WERI-Rb-1 (cell line): ENCODE data around the gene PI4K2A.
"Not testable (repeated sequence)": the region's sequence is repeated elsewhere in the genome, so short reads cannot be mapped to it uniquely, and the experiment has no call there.

Experiments
- DNase-seq: peaks from one replicate; pipeline ENCODE4 v3.0.0-alpha.2; 2020
- H3K27ac ChIP-seq: fragments of 250-450 bp; sonication (Bioruptor Pico); 2 replicates; pipeline ENCODE4 v1.5.1; 2020; ENCODE audit warnings: mild to moderate bottlenecking, moderate library complexity
- H3K27me3 ChIP-seq: fragments of 250-450 bp; sonication (Bioruptor Pico); 2 replicates; pipeline ENCODE4 v1.5.1; 2021; ENCODE audit warnings: mild to moderate bottlenecking, low read depth, moderate library complexity; ENCODE audit not compliant: insufficient read depth, severe bottlenecking
- H3K36me3 ChIP-seq: fragments of 250-450 bp; sonication (Bioruptor Pico); 2 replicates; pipeline ENCODE4 v1.5.1; 2020; ENCODE audit warnings: mild to moderate bottlenecking, moderate library complexity
- H3K4me3 ChIP-seq: 2 replicates; pipeline ENCODE4 v1.5.1; 2011; ENCODE audit warnings: low read depth, mild to moderate bottlenecking, control low read depth, low read length
- H3K9me3 ChIP-seq: fragments of 250-450 bp; sonication (Bioruptor Pico); 2 replicates; pipeline ENCODE4 v1.5.1; 2021; ENCODE audit warnings: mild to moderate bottlenecking, moderate library complexity; ENCODE audit not compliant: severe bottlenecking
- TF ChIP-seq, protein P1 (sequence below): IDR thresholded peaks from 2 replicates; pipeline ENCODE4 v1.5.1; 2011; ENCODE audit warnings: low read depth, mild to moderate bottlenecking, control low read depth, inconsistent platforms, low read length

Gene PI4K2A

DNA sequence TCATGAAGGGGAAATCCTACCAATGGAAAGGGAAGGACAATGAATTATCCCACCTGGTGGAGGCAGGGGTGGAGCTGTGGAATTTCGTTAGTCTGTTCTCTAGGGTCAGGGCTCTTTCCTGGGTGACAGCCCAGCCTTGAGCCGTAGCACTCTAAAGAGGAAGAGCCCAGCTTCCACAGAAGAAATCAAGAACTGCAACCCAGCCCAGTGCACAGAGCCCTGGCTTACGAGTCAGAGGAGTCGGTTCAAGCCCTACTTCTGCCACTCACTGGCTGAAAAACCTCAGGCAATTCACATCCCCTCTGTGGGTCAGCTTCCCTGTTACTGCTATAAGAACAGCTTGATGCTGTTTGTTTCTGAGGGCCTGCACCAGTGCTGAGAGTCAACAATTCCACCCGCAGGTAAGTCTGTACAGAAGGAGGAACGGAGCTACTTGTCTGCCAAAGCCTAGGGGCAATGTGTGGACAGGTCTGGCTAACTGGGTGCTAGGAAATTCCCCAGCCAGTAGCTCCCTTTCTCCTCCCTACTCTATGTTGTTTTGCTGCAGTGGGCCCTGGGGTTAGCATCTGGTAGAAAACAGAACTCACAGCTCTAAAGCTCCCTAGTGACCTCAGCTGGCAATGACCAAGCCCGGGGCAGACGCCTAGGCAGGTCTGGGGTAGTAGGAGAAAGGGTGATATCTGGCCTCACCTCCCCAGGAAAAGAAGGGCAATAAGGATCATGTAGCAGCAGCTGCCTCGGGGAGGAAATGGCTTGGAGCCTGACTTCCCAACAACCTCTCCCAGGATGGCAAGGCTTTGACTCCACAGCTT, 43.3 kb downstream of the PI4K2A start:
- DNase-seq = no peak
- H3K27me3 ChIP-seq = no peaks in the 10 kb centered on the region
- no peak overlapping the region for H3K4me3 ChIP-seq
- no peak overlapping the region for H3K27ac ChIP-seq
- peaks cover 3% of the 10 kb centered on the region for H3K36me3 ChIP-seq
- no peaks in the 10 kb centered on the region for H3K9me3 ChIP-seq
- TF ChIP-seq, protein P1, sequence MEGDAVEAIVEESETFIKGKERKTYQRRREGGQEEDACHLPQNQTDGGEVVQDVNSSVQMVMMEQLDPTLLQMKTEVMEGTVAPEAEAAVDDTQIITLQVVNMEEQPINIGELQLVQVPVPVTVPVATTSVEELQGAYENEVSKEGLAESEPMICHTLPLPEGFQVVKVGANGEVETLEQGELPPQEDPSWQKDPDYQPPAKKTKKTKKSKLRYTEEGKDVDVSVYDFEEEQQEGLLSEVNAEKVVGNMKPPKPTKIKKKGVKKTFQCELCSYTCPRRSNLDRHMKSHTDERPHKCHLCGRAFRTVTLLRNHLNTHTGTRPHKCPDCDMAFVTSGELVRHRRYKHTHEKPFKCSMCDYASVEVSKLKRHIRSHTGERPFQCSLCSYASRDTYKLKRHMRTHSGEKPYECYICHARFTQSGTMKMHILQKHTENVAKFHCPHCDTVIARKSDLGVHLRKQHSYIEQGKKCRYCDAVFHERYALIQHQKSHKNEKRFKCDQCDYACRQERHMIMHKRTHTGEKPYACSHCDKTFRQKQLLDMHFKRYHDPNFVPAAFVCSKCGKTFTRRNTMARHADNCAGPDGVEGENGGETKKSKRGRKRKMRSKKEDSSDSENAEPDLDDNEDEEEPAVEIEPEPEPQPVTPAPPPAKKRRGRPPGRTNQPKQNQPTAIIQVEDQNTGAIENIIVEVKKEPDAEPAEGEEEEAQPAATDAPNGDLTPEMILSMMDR = no peak

DNA sequence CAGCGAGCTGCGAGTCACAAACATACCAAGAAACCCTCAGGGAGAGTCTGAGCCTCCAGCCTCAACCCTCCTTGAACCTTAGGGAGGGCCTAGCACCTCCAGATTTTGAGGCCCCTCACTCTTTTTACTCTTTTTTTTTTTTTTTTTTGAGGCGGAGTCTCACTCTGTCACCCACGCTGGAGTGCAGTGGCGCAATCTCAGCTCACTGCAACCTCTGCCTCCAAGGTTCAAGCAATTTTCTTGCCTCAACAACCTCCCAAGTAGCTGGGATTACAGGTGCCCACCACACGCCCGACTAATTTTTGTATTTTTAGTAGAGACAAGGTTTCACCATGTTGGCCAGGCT, 43.9 kb downstream of the PI4K2A start:
- not testable (repeated sequence) for DNase-seq, H3K9me3 ChIP-seq, H3K27me3 ChIP-seq, H3K27ac ChIP-seq, H3K36me3 ChIP-seq, H3K4me3 ChIP-seq

- Histone ChIP-seq H3K9me3 (no peaks in the 10 kb centered on the region), H3K36me3 (no peaks in the 10 kb centered on the region), H3K4me3 (no peak overlapping the region), H3K27me3 (no peaks in the 10 kb centered on the region), H3K27ac (no peak overlapping the region)
- TF ChIP-seq, protein P1 = no peak
- no peak for DNase-seq
Observed at GRCh38 chr10:97684866-97685394, 44.5 kb downstream of the PI4K2A start.

- Histone ChIP-seq H3K27me3 (no peaks in the 10 kb centered on the region), H3K9me3 (no peaks in the 10 kb centered on the region), H3K27ac (no peak overlapping the region), H3K36me3 (no peaks in the 10 kb centered on the region), H3K4me3 (no peak overlapping the region)
- DNase-seq = peak; percentile 26
- TF ChIP-seq, protein P1 = peak; percentile 28; the same call in 1 of the 2 replicates
Observed at GRCh38 chr10:97685395-97685958, 45.0 kb downstream of the PI4K2A start.

- no peak for DNase-seq
- Histone ChIP-seq H3K36me3 (no peaks in the 10 kb centered on the region), H3K27me3 (no peaks in the 10 kb centered on the region), H3K27ac (peak overlapping the region; percentile 45), H3K4me3 (peak overlapping the region; percentile 65), H3K9me3 (no peaks in the 10 kb centered on the region)
- TF ChIP-seq, protein P1 = no peak
Observed at GRCh38 chr10:97686301-97686961, 46.0 kb downstream of the PI4K2A start.
